ENCODE measurements around the gene FOSL2. TPM values are rescaled to one million over a fixed set of nuclear protein-coding genes. Genes with fewer than 3 reads are reported as not detected.

FOSL2 gene
- polyA plus RNA-seq, 1 donor (not counting 4 experiments of a cell fraction or from before 2014, with no cell fraction given): 24.1 TPM

- FAIRE-seq: no peak
- Histone ChIP-seq H3K27me3 (ENCODE audit: control insufficient read depth, extremely low read depth, insufficient read depth, low read length) (no peaks in the 10 kb centered on the region), H3K36me3 (ENCODE audit: control insufficient read depth in 2 of 2, extremely low read depth in 1 of 2, insufficient read depth in 2 of 2, low read length in 2 of 2) (no peaks in the 10 kb centered on the region), H3K79me2 (ENCODE audit: control insufficient read depth, insufficient read depth, low read length) (no peaks in the 10 kb centered on the region), H3K4me1 (ENCODE audit: control insufficient read depth, extremely low read depth, insufficient read depth, low read length) (peaks cover 67% of the 10 kb centered on the region), H3K9ac (ENCODE audit: control insufficient read depth, extremely low read depth, insufficient read depth, low read length) (no peak overlapping the region), H2AFZ (ENCODE audit: control insufficient read depth, low read length) (no peak overlapping the region), H3K4me2 (ENCODE audit: control insufficient read depth, extremely low read depth, insufficient read depth, low read depth, low read length) (no peak overlapping the region), H3K9me1 (ENCODE audit: control insufficient read depth, extremely low read depth, insufficient read depth, low read length) (peaks cover 3% of the 10 kb centered on the region), H3K4me3 (ENCODE audit: control insufficient read depth in 2 of 3, extremely low read depth in 1 of 3, insufficient read depth in 2 of 3, low read depth in 1 of 3, low read length in 3 of 3) (no peak overlapping the region), H3K27ac (ENCODE audit: control insufficient read depth, insufficient read depth, low read length) (no peak overlapping the region), H3K9me3 (ENCODE audit: control insufficient read depth, low read depth, low read length) (no peaks in the 10 kb centered on the region), H4K20me1 (ENCODE audit: control insufficient read depth, extremely low read depth, insufficient read depth, low read length) (no peaks in the 10 kb centered on the region)
- TF ChIP-seq CTCF (optimal IDR thresholded peaks at IDR 0.05 in 1 of 3, IDR thresholded peaks at IDR 0.05 in 1 of 3, conservative IDR thresholded peaks at IDR 0.05 in 1 of 3; ENCODE audit: extremely low read depth in 1 of 3, insufficient read depth in 2 of 3, low read length in 3 of 3) (no peak), EZH2 (IDR thresholded peaks at IDR 0.05; ENCODE audit: low read length) (no peak)
- dilution Hi-C loops (cut with MboI; ENCODE audit: extremely low pct_ligation_motif_present, low sequenced_read_pairs): no loop called here
- DNase-seq (ENCODE audit: low read depth, low spot score): no peak
Measured at GRCh38 chr2:28450901-28451565, 58.4 kb downstream of the FOSL2 start.

- no peak overlapping the region for H2AFZ ChIP-seq (ENCODE audit: control insufficient read depth, low read length)
- no peaks in the 10 kb centered on the region for H3K9me3 ChIP-seq (ENCODE audit: control insufficient read depth, low read depth, low read length)
- no peaks in the 10 kb centered on the region for H3K27me3 ChIP-seq (ENCODE audit: control insufficient read depth, extremely low read depth, insufficient read depth, low read length)
- no peaks in the 10 kb centered on the region for H4K20me1 ChIP-seq (ENCODE audit: control insufficient read depth, extremely low read depth, insufficient read depth, low read length)
- no peak overlapping the region for H3K4me2 ChIP-seq (ENCODE audit: control insufficient read depth, extremely low read depth, insufficient read depth, low read depth, low read length)
- no peak overlapping the region for H3K27ac ChIP-seq (ENCODE audit: control insufficient read depth, insufficient read depth, low read length)
- DNase-seq (ENCODE audit: low read depth, low spot score) (no peak), FAIRE-seq (no peak)
- H3K36me3 ChIP-seq (ENCODE audit: control insufficient read depth in 2 of 2, extremely low read depth in 1 of 2, insufficient read depth in 2 of 2, low read length in 2 of 2): no peaks in the 10 kb centered on the region
- no peak for TF ChIP-seq CTCF (optimal IDR thresholded peaks at IDR 0.05 in 1 of 3, IDR thresholded peaks at IDR 0.05 in 1 of 3, conservative IDR thresholded peaks at IDR 0.05 in 1 of 3; ENCODE audit: extremely low read depth in 1 of 3, insufficient read depth in 2 of 3, low read length in 3 of 3)
- TF ChIP-seq EZH2 (IDR thresholded peaks at IDR 0.05; ENCODE audit: low read length): no peak
- H3K79me2 ChIP-seq (ENCODE audit: control insufficient read depth, insufficient read depth, low read length): no peaks in the 10 kb centered on the region
- dilution Hi-C loops (cut with MboI; ENCODE audit: extremely low pct_ligation_motif_present, low sequenced_read_pairs): no loop called here
- no peak overlapping the region for H3K9ac ChIP-seq (ENCODE audit: control insufficient read depth, extremely low read depth, insufficient read depth, low read length)
- peaks cover 3% of the 10 kb centered on the region for H3K9me1 ChIP-seq (ENCODE audit: control insufficient read depth, extremely low read depth, insufficient read depth, low read length)
- peaks cover 58% of the 10 kb centered on the region for H3K4me1 ChIP-seq (ENCODE audit: control insufficient read depth, extremely low read depth, insufficient read depth, low read length)
- H3K4me3 ChIP-seq (ENCODE audit: control insufficient read depth in 2 of 3, extremely low read depth in 1 of 3, insufficient read depth in 2 of 3, low read depth in 1 of 3, low read length in 3 of 3): no peak overlapping the region
Measured at GRCh38 chr2:28451793-28452533, 59.3 kb downstream of the FOSL2 start.
